ENCODE results near the gene CUL7.
A peak's percentile ranks its signal among the peaks of the same experiment; 100 is the strongest.
"Not testable (repeated sequence)": the region's sequence is repeated elsewhere in the genome, so short reads cannot be mapped to it uniquely, and the experiment has no call there.

Gene CUL7

GRCh38 chr6:43043310-43043709 lies 10.3 kb downstream of the CUL7 start:
- DNase-seq (ENCODE audit: low spot score in 2 of 2) = no peak
- H3K4me3 Mint-ChIP-seq = no peak overlapping the region
- H3K4me1 Mint-ChIP-seq = no peaks in the 10 kb centered on the region
- H3K27me3 Mint-ChIP-seq = no peaks in the 10 kb centered on the region
- no peak overlapping the region for H3K27ac Mint-ChIP-seq
- no peaks in the 10 kb centered on the region for H3K9me3 Mint-ChIP-seq
- H3K36me3 Mint-ChIP-seq = peaks cover 25% of the 10 kb centered on the region
- no peak for ATAC-seq (ENCODE audit: low read depth)

GRCh38 chr6:43041475-43041874 lies 12.2 kb downstream of the CUL7 start:
- not testable (repeated sequence) for H3K4me1 Mint-ChIP-seq; H3K9me3 Mint-ChIP-seq; H3K4me3 Mint-ChIP-seq; H3K27me3 Mint-ChIP-seq; H3K27ac Mint-ChIP-seq; ATAC-seq (ENCODE audit: low read depth); DNase-seq (ENCODE audit: low spot score in 2 of 2)
- H3K36me3 Mint-ChIP-seq = peaks cover 27% of the 10 kb centered on the region

GRCh38 chr6:43040542-43041257 lies 13.0 kb downstream of the CUL7 start:
- H3K36me3 Mint-ChIP-seq = peaks cover 26% of the 10 kb centered on the region
- no peaks in the 10 kb centered on the region for H3K27me3 Mint-ChIP-seq
- no peak overlapping the region for H3K27ac Mint-ChIP-seq
- ATAC-seq (ENCODE audit: low read depth) (no peak), DNase-seq (ENCODE audit: low spot score in 2 of 2) (no peak)
- peaks cover 2% of the 10 kb centered on the region for H3K4me1 Mint-ChIP-seq
- H3K9me3 Mint-ChIP-seq = no peaks in the 10 kb centered on the region
- no peak overlapping the region for H3K4me3 Mint-ChIP-seq

- no peak for ATAC-seq (ENCODE audit: low read depth)
- Mint-ChIP-seq H3K9me3 (no peaks in the 10 kb centered on the region), H3K4me3 (no peak overlapping the region), H3K27ac (no peak overlapping the region), H3K4me1 (peaks cover 2% of the 10 kb centered on the region), H3K27me3 (no peaks in the 10 kb centered on the region), H3K36me3 (peaks cover 27% of the 10 kb centered on the region)
- DNase-seq (ENCODE audit: low spot score in 2 of 2) = no peak
Measured at GRCh38 chr6:43038727-43039126, 14.9 kb downstream of the CUL7 start.

GRCh38 chr6:43037706-43038105 lies 15.9 kb downstream of the CUL7 start:
- H3K9me3 Mint-ChIP-seq = no peaks in the 10 kb centered on the region
- DNase-seq (ENCODE audit: low spot score in 2 of 2) = no peak
- no peak for ATAC-seq (ENCODE audit: low read depth)
- H3K4me3 Mint-ChIP-seq = no peak overlapping the region
- H3K27me3 Mint-ChIP-seq = no peaks in the 10 kb centered on the region
- peaks cover 25% of the 10 kb centered on the region for H3K36me3 Mint-ChIP-seq
- H3K4me1 Mint-ChIP-seq = peaks cover 2% of the 10 kb centered on the region
- H3K27ac Mint-ChIP-seq = peak overlapping the region; percentile 19

GRCh38 chr6:43037197-43037596 lies 16.5 kb downstream of the CUL7 start:
- Mint-ChIP-seq H3K4me1 (peaks cover 2% of the 10 kb centered on the region), H3K36me3 (peaks cover 23% of the 10 kb centered on the region), H3K9me3 (no peaks in the 10 kb centered on the region), H3K27me3 (no peaks in the 10 kb centered on the region), H3K27ac (peak overlapping the region; percentile 19), H3K4me3 (no peak overlapping the region)
- DNase-seq (ENCODE audit: low spot score in 2 of 2) (no peak), ATAC-seq (ENCODE audit: low read depth) (no peak)

GRCh38 chr6:43036712-43037111 lies 16.9 kb downstream of the CUL7 start:
- Mint-ChIP-seq H3K27ac (no peak overlapping the region), H3K4me3 (no peak overlapping the region), H3K4me1 (peaks cover 2% of the 10 kb centered on the region), H3K36me3 (peaks cover 25% of the 10 kb centered on the region), H3K27me3 (no peaks in the 10 kb centered on the region), H3K9me3 (no peaks in the 10 kb centered on the region)
- no peak for ATAC-seq (ENCODE audit: low read depth)
- DNase-seq (ENCODE audit: low spot score in 2 of 2) = no peak

- H3K27ac Mint-ChIP-seq = no peak overlapping the region
- no peaks in the 10 kb centered on the region for H3K27me3 Mint-ChIP-seq
- ATAC-seq (ENCODE audit: low read depth) (no peak), DNase-seq (ENCODE audit: low spot score in 2 of 2) (no peak)
- H3K4me3 Mint-ChIP-seq = no peak overlapping the region
- H3K36me3 Mint-ChIP-seq = peaks cover 23% of the 10 kb centered on the region
- peaks cover 2% of the 10 kb centered on the region for H3K4me1 Mint-ChIP-seq
- no peaks in the 10 kb centered on the region for H3K9me3 Mint-ChIP-seq
Measured at GRCh38 chr6:43035495-43036194, 18.0 kb downstream of the CUL7 start.

- no peaks in the 10 kb centered on the region for H3K9me3 Mint-ChIP-seq
- DNase-seq (ENCODE audit: low spot score in 2 of 2) = no peak
- no peaks in the 10 kb centered on the region for H3K27me3 Mint-ChIP-seq
- peaks cover 2% of the 10 kb centered on the region for H3K4me1 Mint-ChIP-seq
- no peak overlapping the region for H3K4me3 Mint-ChIP-seq
- peaks cover 20% of the 10 kb centered on the region for H3K36me3 Mint-ChIP-seq
- ATAC-seq (ENCODE audit: low read depth) = no peak
- H3K27ac Mint-ChIP-seq = peak overlapping the region; percentile 56
Measured at GRCh38 chr6:43034190-43034525, 19.5 kb downstream of the CUL7 start.

- peaks cover 21% of the 10 kb centered on the region for H3K36me3 Mint-ChIP-seq
- peaks cover 2% of the 10 kb centered on the region for H3K4me1 Mint-ChIP-seq
- DNase-seq (ENCODE audit: low spot score in 2 of 2) (no peak), ATAC-seq (ENCODE audit: low read depth) (no peak)
- H3K27ac Mint-ChIP-seq = peak overlapping the region; percentile 56
- no peaks in the 10 kb centered on the region for H3K27me3 Mint-ChIP-seq
- H3K9me3 Mint-ChIP-seq = no peaks in the 10 kb centered on the region
- no peak overlapping the region for H3K4me3 Mint-ChIP-seq
Measured at GRCh38 chr6:43033496-43034189, 20.0 kb downstream of the CUL7 start.

GRCh38 chr6:43032326-43032725 lies 21.3 kb downstream of the CUL7 start:
- no peaks in the 10 kb centered on the region for H3K9me3 Mint-ChIP-seq
- peaks cover 5% of the 10 kb centered on the region for H3K4me1 Mint-ChIP-seq
- no peak overlapping the region for H3K27ac Mint-ChIP-seq
- no peak overlapping the region for H3K4me3 Mint-ChIP-seq
- ATAC-seq (ENCODE audit: low read depth) (no peak), DNase-seq (ENCODE audit: low spot score in 2 of 2) (no peak)
- H3K27me3 Mint-ChIP-seq = no peaks in the 10 kb centered on the region
- peaks cover 21% of the 10 kb centered on the region for H3K36me3 Mint-ChIP-seq

- peaks cover 9% of the 10 kb centered on the region for H3K4me1 Mint-ChIP-seq
- peaks cover 30% of the 10 kb centered on the region for H3K36me3 Mint-ChIP-seq
- H3K27ac Mint-ChIP-seq = no peak overlapping the region
- DNase-seq (ENCODE audit: low spot score in 2 of 2) = no peak
- no peaks in the 10 kb centered on the region for H3K9me3 Mint-ChIP-seq
- H3K4me3 Mint-ChIP-seq = no peak overlapping the region
- H3K27me3 Mint-ChIP-seq = no peaks in the 10 kb centered on the region
- no peak for ATAC-seq (ENCODE audit: low read depth)
Measured at GRCh38 chr6:43029120-43029519, 24.5 kb downstream of the CUL7 start.

- ATAC-seq (ENCODE audit: low read depth) (no peak), DNase-seq (ENCODE audit: low spot score in 2 of 2) (no peak)
- H3K4me1 Mint-ChIP-seq = peaks cover 13% of the 10 kb centered on the region
- H3K36me3 Mint-ChIP-seq = peaks cover 24% of the 10 kb centered on the region
- no peak overlapping the region for H3K27ac Mint-ChIP-seq
- no peaks in the 10 kb centered on the region for H3K9me3 Mint-ChIP-seq
- no peak overlapping the region for H3K4me3 Mint-ChIP-seq
- no peaks in the 10 kb centered on the region for H3K27me3 Mint-ChIP-seq
Measured at GRCh38 chr6:43026365-43026764, 27.3 kb downstream of the CUL7 start.

GRCh38 chr6:43024436-43024835 lies 29.2 kb downstream of the CUL7 start:
- ATAC-seq (ENCODE audit: low read depth) (no peak), DNase-seq (ENCODE audit: low spot score in 2 of 2) (no peak)
- peaks cover 24% of the 10 kb centered on the region for H3K36me3 Mint-ChIP-seq
- no peaks in the 10 kb centered on the region for H3K27me3 Mint-ChIP-seq
- no peak overlapping the region for H3K27ac Mint-ChIP-seq
- no peaks in the 10 kb centered on the region for H3K9me3 Mint-ChIP-seq
- H3K4me1 Mint-ChIP-seq = peaks cover 13% of the 10 kb centered on the region
- no peak overlapping the region for H3K4me3 Mint-ChIP-seq

Data from memory B cell (primary cell).